Mesenchymal stem cell (in vitro differentiated cells and primary cell): ENCODE measurements around the gene TBL1Y.

Source experiments
- DNase-seq: peaks from one replicate; pipeline ENCODE4 v3.0.0-alpha.2; 2013
- H2AFZ ChIP-seq: one replicate; pipeline ENCODE4 v1.6.1; 2013; ENCODE audit warnings: low read depth, mild to moderate bottlenecking, control low read depth, inconsistent platforms, low read length, moderate library complexity
- H2AK5ac ChIP-seq: 2 replicates; pipeline ENCODE4 v1.6.1; 2013; ENCODE audit warnings: low read length, moderate library complexity, mild to moderate bottlenecking, inconsistent platforms; ENCODE audit not compliant: severe bottlenecking
- H2BK120ac ChIP-seq: one replicate; pipeline ENCODE4 v1.6.1; 2013; ENCODE audit warnings: low read depth, mild to moderate bottlenecking, inconsistent platforms, low read length, moderate library complexity
- H2BK12ac ChIP-seq, 2 experiments: one replicate each; pipeline ENCODE4 v1.6.1; 2013; ENCODE audit warnings: inconsistent platforms in 2 of 2, low read length in 2 of 2, mild to moderate bottlenecking in 2 of 2, moderate library complexity in 2 of 2, control low read depth in 1 of 2
- H2BK15ac ChIP-seq: one replicate; pipeline ENCODE4 v1.6.1; 2013; ENCODE audit warnings: mild to moderate bottlenecking, low read depth, inconsistent platforms; ENCODE audit not compliant: poor library complexity, severe bottlenecking
- H2BK5ac ChIP-seq: 2 replicates; pipeline ENCODE4 v1.6.1; 2013; ENCODE audit warnings: low read depth, mild to moderate bottlenecking, low read length, control low read depth, inconsistent platforms; ENCODE audit not compliant: poor library complexity, severe bottlenecking
- H3K14ac ChIP-seq, 2 experiments: one replicate each; pipeline ENCODE4 v1.6.1; 2013; ENCODE audit warnings: inconsistent platforms in 2 of 2, low read length in 2 of 2, control low read depth in 1 of 2, mild to moderate bottlenecking in 1 of 2, moderate library complexity in 1 of 2
- H3K18ac ChIP-seq, 2 experiments: one replicate each; pipeline ENCODE4 v1.6.1; 2013; ENCODE audit warnings: inconsistent platforms in 2 of 2, low read length in 2 of 2, control low read depth in 1 of 2, low read depth in 1 of 2, mild to moderate bottlenecking in 1 of 2
- H3K23ac ChIP-seq, 2 experiments: one replicate each; pipeline ENCODE4 v1.6.1; 2013; ENCODE audit warnings: inconsistent platforms in 2 of 2, low read length in 2 of 2, mild to moderate bottlenecking in 2 of 2, moderate library complexity in 2 of 2, control low read depth in 1 of 2
- H3K27ac ChIP-seq: 2 replicates; pipeline ENCODE4 v1.5.1; 2013; ENCODE audit warnings: mild to moderate bottlenecking, moderate library complexity, low read length, control low read depth, inconsistent platforms; ENCODE audit not compliant: poor library complexity, severe bottlenecking
- H3K27me3 ChIP-seq, 2 experiments: 2 replicates each; pipeline versions ENCODE4 v1.6.1 to v1.7.0; 2013; ENCODE audit warnings: low read length in 2 of 2, mild to moderate bottlenecking in 2 of 2, moderate library complexity in 2 of 2, control low read depth in 1 of 2, inconsistent platforms in 1 of 2; ENCODE audit not compliant: control insufficient read depth in 1 of 2, insufficient read depth in 1 of 2
- H3K36me3 ChIP-seq, 2 experiments: 2 replicates each; pipeline versions ENCODE4 v1.6.1 to v1.7.0; 2013; ENCODE audit warnings: low read length in 2 of 2, control low read depth in 1 of 2, inconsistent platforms in 1 of 2, low read depth in 1 of 2, mild to moderate bottlenecking in 1 of 2; ENCODE audit not compliant: insufficient read depth in 2 of 2, control insufficient read depth in 1 of 2
- H3K4ac ChIP-seq, 2 experiments: one replicate each; pipeline ENCODE4 v1.6.1; 2013; ENCODE audit warnings: inconsistent platforms in 2 of 2, low read length in 2 of 2, mild to moderate bottlenecking in 2 of 2, moderate library complexity in 2 of 2, control low read depth in 1 of 2, low read depth in 1 of 2
- H3K4me1 ChIP-seq: 2 replicates; pipeline ENCODE4 v1.6.1; 2013; ENCODE audit warnings: low read depth, low read length, control low read depth; ENCODE audit not compliant: control insufficient read depth, insufficient read depth
- H3K4me2 ChIP-seq: 2 replicates; pipeline ENCODE4 v1.6.1; 2013; ENCODE audit warnings: low read length, mild to moderate bottlenecking, inconsistent platforms; ENCODE audit not compliant: poor library complexity, severe bottlenecking
- H3K4me3 ChIP-seq, 2 experiments: 2 replicates each; pipeline versions ENCODE4 v1.5.1 to v1.7.0; 2013; ENCODE audit warnings: low read length in 2 of 2, mild to moderate bottlenecking in 2 of 2, control low read depth in 1 of 2, low read depth in 1 of 2; ENCODE audit not compliant: insufficient read depth in 1 of 2
- H3K79me1 ChIP-seq: replicated peaks from 2 replicates; pipeline ENCODE4 v1.6.1; 2013; ENCODE audit warnings: mild to moderate bottlenecking, control low read depth, low read length, inconsistent platforms; ENCODE audit not compliant: poor library complexity, severe bottlenecking
- H3K9ac ChIP-seq: 2 replicates; pipeline ENCODE4 v1.7.0; 2013; ENCODE audit warnings: mild to moderate bottlenecking, low read length, moderate library complexity
- H3K9me3 ChIP-seq: 2 replicates; pipeline ENCODE4 v1.7.0; 2013; ENCODE audit warnings: mild to moderate bottlenecking, low read length; ENCODE audit not compliant: control insufficient read depth
- H4K8ac ChIP-seq: one replicate; pipeline ENCODE4 v1.6.1; 2013; ENCODE audit warnings: inconsistent platforms, mild to moderate bottlenecking, low read length, moderate library complexity
- H4K91ac ChIP-seq: one replicate; pipeline ENCODE4 v1.6.1; 2013; ENCODE audit warnings: mild to moderate bottlenecking, low read length, inconsistent platforms
- WGBS: methylation state at CpG from one replicate; pipeline ENCODE4 v1.1.7; 2013; ENCODE audit warnings: mixed read lengths; 5-methylcytosine and 5-hydroxymethylcytosine counted together

TBL1Y gene

GRCh38 chrY:7097021-7097420 is 186.5 kb downstream of the TBL1Y start:
- Histone ChIP-seq H3K9ac (no peak overlapping the region), H2BK15ac (no peak overlapping the region), H3K4me3 (no peak overlapping the region), H4K91ac (no peak overlapping the region), H3K4me1 (no peaks in the 10 kb centered on the region), H4K8ac (no peak overlapping the region), H3K36me3 (no peaks in the 10 kb centered on the region), H2BK5ac (no peak overlapping the region), H2BK12ac (no peak overlapping the region), H2BK120ac (no peak overlapping the region), H3K23ac (no peak overlapping the region), H3K27ac (no peak overlapping the region), H3K79me1 (no peaks in the 10 kb centered on the region), H2AFZ (no peak overlapping the region), H3K4me2 (no peak overlapping the region), H3K9me3 (no peaks in the 10 kb centered on the region), H3K4ac (no peak overlapping the region), H3K27me3 (no peaks in the 10 kb centered on the region), H2AK5ac (no peak overlapping the region), H3K18ac (no peak overlapping the region), H3K14ac (no peak overlapping the region)
- WGBS = 74% methylated on average over 2 of the region's 3 CpGs
- DNase-seq = no peak

GRCh38 chrY:7099742-7100141 is 189.2 kb downstream of the TBL1Y start:
- Histone ChIP-seq H3K79me1 (no peaks in the 10 kb centered on the region), H2AFZ (no peak overlapping the region), H3K4ac (no peak overlapping the region), H4K8ac (no peak overlapping the region), H3K4me1 (no peaks in the 10 kb centered on the region), H3K9ac (no peak overlapping the region), H3K14ac (no peak overlapping the region), H3K18ac (no peak overlapping the region), H2BK15ac (no peak overlapping the region), H2BK12ac (no peak overlapping the region), H2AK5ac (no peak overlapping the region), H3K27ac (no peak overlapping the region), H3K4me2 (no peak overlapping the region), H3K27me3 (no peaks in the 10 kb centered on the region), H2BK120ac (no peak overlapping the region), H4K91ac (no peak overlapping the region), H3K36me3 (no peaks in the 10 kb centered on the region), H3K9me3 (no peaks in the 10 kb centered on the region), H3K23ac (no peak overlapping the region), H3K4me3 (no peak overlapping the region), H2BK5ac (no peak overlapping the region)
- 100% methylated on average over 1 of the region's 3 CpGs for WGBS
- no peak for DNase-seq

GRCh38 chrY:7102680-7103079 is 192.2 kb downstream of the TBL1Y start:
- no peak overlapping the region for H3K9ac ChIP-seq
- no peak overlapping the region for H3K4ac ChIP-seq
- no peaks in the 10 kb centered on the region for H3K4me1 ChIP-seq
- no peak overlapping the region for H2AFZ ChIP-seq
- no peaks in the 10 kb centered on the region for H3K9me3 ChIP-seq
- no peak overlapping the region for H2AK5ac ChIP-seq
- no peak overlapping the region for H2BK5ac ChIP-seq
- H2BK15ac ChIP-seq = no peak overlapping the region
- H3K18ac ChIP-seq = no peak overlapping the region
- H3K36me3 ChIP-seq = no peaks in the 10 kb centered on the region
- no peak overlapping the region for H2BK12ac ChIP-seq
- WGBS = 100% methylated on average over 1 of the region's 1 CpG
- H3K27me3 ChIP-seq = no peaks in the 10 kb centered on the region
- no peak overlapping the region for H4K8ac ChIP-seq
- no peak for DNase-seq
- no peak overlapping the region for H3K4me3 ChIP-seq
- H3K14ac ChIP-seq = no peak overlapping the region
- H3K4me2 ChIP-seq = no peak overlapping the region
- H3K27ac ChIP-seq = no peak overlapping the region
- H4K91ac ChIP-seq = no peak overlapping the region
- H3K23ac ChIP-seq = no peak overlapping the region
- H2BK120ac ChIP-seq = no peak overlapping the region
- H3K79me1 ChIP-seq = no peaks in the 10 kb centered on the region

- no peak overlapping the region for H2BK15ac ChIP-seq
- no peak overlapping the region for H4K91ac ChIP-seq
- H2AK5ac ChIP-seq = no peak overlapping the region
- no peak overlapping the region for H3K14ac ChIP-seq
- H3K79me1 ChIP-seq = no peaks in the 10 kb centered on the region
- H3K4me2 ChIP-seq = no peak overlapping the region
- H2BK120ac ChIP-seq = no peak overlapping the region
- H2BK5ac ChIP-seq = no peak overlapping the region
- H2AFZ ChIP-seq = no peak overlapping the region
- H3K9me3 ChIP-seq = no peaks in the 10 kb centered on the region
- no peaks in the 10 kb centered on the region for H3K4me1 ChIP-seq
- H3K4ac ChIP-seq = no peak overlapping the region
- H4K8ac ChIP-seq = no peak overlapping the region
- no peak overlapping the region for H3K9ac ChIP-seq
- no peak overlapping the region for H2BK12ac ChIP-seq
- H3K36me3 ChIP-seq = no peaks in the 10 kb centered on the region
- no peak overlapping the region for H3K4me3 ChIP-seq
- H3K23ac ChIP-seq = no peak overlapping the region
- DNase-seq = no peak
- WGBS = 84% methylated on average over 5 of the region's 6 CpGs
- no peaks in the 10 kb centered on the region for H3K27me3 ChIP-seq
- no peak overlapping the region for H3K18ac ChIP-seq
- H3K27ac ChIP-seq = no peak overlapping the region
These were observed 196.7 kb downstream of the TBL1Y start for GRCh38 chrY:7107179-7107578.
